ENCODE data around the gene FDX2. TPM values are rescaled to one million over a fixed set of nuclear protein-coding genes. Genes with fewer than 3 reads are reported as not detected.
"Not testable (repeated sequence)": the region's sequence is repeated elsewhere in the genome, so short reads cannot be mapped to it uniquely, and the experiment has no call there.

The FDX2 gene
- total RNA-seq, 1 donor, result 15.1 TPM

GRCh38 chr19:10339977-10340376, 24.2 kb upstream of the FDX2 start:
- no peak overlapping the region for H3K4me3 ChIP-seq (ENCODE audit: low read depth, low read length)
- DNase-seq (ENCODE audit: low read depth), result no peak

DNA sequence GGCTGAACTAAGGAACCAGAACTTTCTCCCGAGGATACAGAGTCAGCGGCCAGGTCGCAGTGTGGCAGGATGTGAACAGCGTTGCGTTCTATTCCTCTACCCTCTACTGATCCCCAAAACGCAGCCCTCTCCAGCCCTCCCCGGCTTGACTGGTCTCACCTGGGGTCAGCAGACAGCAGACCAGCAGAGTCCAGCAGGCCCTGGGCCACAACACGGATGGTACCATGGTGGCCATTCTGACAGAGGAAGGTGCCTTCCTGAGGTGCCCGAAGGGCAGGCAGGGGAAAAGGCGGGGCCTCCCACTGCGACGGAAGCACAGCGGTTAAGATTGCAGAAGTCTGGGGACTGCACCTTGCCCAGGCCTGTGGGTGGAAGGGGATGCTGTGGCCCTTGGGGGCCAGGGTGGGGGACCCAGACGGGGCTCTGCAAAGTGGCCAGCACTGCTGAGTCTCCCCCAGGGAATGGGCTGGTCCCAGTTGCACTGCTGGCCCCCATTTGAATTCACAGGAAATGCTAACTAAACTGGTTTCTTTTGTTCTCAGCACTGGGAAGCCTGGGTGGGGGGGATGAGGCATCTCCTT, 23.7 kb upstream of the FDX2 start, which contains the start of gene ICAM3:
Gene ICAM3, minus strand, starts transcription at position 245 of the 581 bp plus-strand sequence. Its CDS starts 10 bp downstream, at position 235.
- DNase-seq (ENCODE audit: low read depth), result no peak
- TF ChIP-seq CTCF (IDR thresholded peaks at IDR 0.05; ENCODE audit: insufficient read depth, low read length), result no peak
- no peak within 1 kb of the TSS for H3K4me3 ChIP-seq (ENCODE audit: low read depth, low read length)

More at GRCh38 chr19:10339977-10340376, 24.2 kb upstream of the FDX2 start:
- no peak for TF ChIP-seq CTCF (IDR thresholded peaks at IDR 0.05; ENCODE audit: insufficient read depth, low read length)

DNA sequence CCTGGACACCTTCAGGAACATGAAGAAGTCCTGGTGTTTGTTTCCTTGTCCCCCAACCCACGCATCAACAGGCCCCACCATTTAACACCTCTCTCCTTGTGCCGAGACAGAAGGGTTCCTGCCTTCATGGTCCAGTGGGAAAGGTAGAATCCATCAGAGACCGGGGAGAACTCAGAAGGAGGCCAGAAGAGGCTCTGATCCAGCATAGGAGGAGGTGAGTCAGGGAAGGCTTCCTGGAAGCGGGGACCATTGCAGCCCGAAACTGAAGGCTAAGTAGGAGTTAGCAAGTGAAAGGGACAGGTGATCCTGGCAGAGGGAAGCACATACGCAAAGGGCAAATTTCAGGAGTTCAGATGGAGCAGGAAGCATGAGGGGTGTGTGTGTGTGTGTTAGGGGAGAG, 23.1 kb upstream of the FDX2 start:
- TF ChIP-seq CTCF (IDR thresholded peaks at IDR 0.05; ENCODE audit: insufficient read depth, low read length), result no peak
- no peak for DNase-seq (ENCODE audit: low read depth)
- H3K4me3 ChIP-seq (ENCODE audit: low read depth, low read length), result no peak overlapping the region

- H3K4me3 ChIP-seq (ENCODE audit: low read depth, low read length); DNase-seq (ENCODE audit: low read depth): not testable (repeated sequence)
Measured at GRCh38 chr19:10336725-10337124, 20.9 kb upstream of the FDX2 start.

GRCh38 chr19:10335352-10335985, 19.7 kb upstream of the FDX2 start:
- DNase-seq (ENCODE audit: low read depth), result no peak
- no peak for TF ChIP-seq CTCF (IDR thresholded peaks at IDR 0.05; ENCODE audit: insufficient read depth, low read length)
- no peak overlapping the region for H3K4me3 ChIP-seq (ENCODE audit: low read depth, low read length)

- DNase-seq (ENCODE audit: low read depth), result peak; percentile 93
- H3K4me3 ChIP-seq (ENCODE audit: low read depth, low read length), result peak overlapping the region; percentile 88
- peak; percentile 7 for TF ChIP-seq CTCF (IDR thresholded peaks at IDR 0.05; ENCODE audit: insufficient read depth, low read length)
Measured at GRCh38 chr19:10334588-10335351, 19.0 kb upstream of the FDX2 start.
